Choroid plexus epithelial cell (primary cell): Measurements from ENCODE around the gene BRMS1.

ENCODE experiments used
- DNase-seq: peaks from one replicate; pipeline ENCODE4 v3.0.0-alpha.2; 2010; ENCODE audit warnings: low read depth
- H3K4me3 ChIP-seq: 2 replicates; pipeline ENCODE4 v1.5.1; 2011; ENCODE audit warnings: low read depth, mild to moderate bottlenecking, control low read depth, low read length, moderate library complexity
- CTCF ChIP-seq: conservative IDR thresholded peaks from 2 replicates; pipeline ENCODE4 v1.5.1; 2011; ENCODE audit warnings: low read depth, mild to moderate bottlenecking, control low read depth, inconsistent platforms, low read length, moderate library complexity

BRMS1 gene

DNA sequence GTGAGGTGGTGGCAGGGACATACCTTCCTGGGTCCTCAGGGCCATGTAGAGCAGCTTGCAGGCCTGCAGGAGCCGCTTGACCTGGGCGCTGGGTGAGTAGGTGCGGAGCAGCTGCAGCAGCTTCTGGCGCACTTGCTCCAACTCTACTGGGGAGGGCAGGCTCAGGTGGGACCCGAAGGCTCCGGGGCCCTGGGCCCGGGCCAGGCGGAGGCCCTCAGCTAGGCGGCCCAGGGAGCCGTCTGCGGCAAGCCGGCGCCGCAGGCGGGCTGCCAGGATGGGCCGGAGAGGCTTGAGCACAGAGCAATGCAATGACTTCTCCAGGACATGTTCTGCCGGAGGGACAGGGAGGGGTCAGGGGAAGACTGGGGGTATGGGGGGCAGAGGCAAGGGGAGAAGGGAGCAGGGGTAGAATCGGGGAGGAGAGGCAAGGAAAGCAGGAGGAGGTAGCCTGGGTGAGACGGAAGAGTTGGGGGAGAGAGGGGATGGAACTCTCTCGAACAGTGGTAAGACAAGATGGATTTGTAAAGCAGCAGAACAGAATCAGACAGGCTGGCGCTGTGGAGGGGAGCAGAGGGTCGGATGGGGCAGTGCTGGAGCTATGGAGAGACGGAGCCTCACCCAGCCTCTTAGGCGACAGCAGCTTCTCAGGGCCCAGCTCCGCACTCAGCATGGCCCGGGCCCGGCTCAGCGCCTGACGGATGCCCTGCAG lies 10.9 kb downstream of the BRMS1 start:
- peak overlapping the region; percentile 65 for H3K4me3 ChIP-seq
- no peak for TF ChIP-seq CTCF
- no peak for DNase-seq

DNA sequence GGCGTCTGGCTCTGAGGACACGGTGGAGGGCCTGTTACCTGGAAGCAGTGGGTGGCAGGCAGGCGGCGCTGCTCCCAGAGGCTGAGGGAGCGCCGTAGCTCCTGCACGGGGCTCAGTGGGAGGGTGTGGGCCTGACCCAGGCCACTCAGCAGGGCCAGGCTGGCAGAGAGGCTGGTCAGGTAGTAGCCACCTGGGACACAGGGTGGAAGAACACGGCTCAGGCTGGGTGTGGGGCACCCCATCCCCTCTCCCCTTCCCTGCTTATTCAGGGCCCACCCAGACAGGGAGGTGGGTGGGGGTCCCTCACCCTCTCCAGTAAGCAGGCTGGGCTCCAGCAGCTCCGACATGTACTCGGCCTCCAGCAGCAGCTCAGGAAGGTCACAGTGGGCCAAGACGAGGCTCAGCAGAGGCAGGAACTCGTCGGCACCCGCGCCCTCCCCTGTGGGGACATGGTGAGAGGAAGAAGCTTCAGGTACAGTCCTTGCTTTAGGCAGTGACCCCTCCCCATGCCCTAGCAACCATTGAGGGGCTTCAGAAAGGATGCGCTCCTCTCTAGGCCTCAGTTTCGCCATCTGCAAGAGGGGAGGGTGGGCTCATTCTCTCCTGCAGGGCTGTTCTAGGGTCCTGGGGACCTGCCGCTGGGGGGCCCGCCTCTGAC lies 11.6 kb downstream of the BRMS1 start:
- TF ChIP-seq CTCF, result no peak
- no peak for DNase-seq
- no peak overlapping the region for H3K4me3 ChIP-seq

DNA sequence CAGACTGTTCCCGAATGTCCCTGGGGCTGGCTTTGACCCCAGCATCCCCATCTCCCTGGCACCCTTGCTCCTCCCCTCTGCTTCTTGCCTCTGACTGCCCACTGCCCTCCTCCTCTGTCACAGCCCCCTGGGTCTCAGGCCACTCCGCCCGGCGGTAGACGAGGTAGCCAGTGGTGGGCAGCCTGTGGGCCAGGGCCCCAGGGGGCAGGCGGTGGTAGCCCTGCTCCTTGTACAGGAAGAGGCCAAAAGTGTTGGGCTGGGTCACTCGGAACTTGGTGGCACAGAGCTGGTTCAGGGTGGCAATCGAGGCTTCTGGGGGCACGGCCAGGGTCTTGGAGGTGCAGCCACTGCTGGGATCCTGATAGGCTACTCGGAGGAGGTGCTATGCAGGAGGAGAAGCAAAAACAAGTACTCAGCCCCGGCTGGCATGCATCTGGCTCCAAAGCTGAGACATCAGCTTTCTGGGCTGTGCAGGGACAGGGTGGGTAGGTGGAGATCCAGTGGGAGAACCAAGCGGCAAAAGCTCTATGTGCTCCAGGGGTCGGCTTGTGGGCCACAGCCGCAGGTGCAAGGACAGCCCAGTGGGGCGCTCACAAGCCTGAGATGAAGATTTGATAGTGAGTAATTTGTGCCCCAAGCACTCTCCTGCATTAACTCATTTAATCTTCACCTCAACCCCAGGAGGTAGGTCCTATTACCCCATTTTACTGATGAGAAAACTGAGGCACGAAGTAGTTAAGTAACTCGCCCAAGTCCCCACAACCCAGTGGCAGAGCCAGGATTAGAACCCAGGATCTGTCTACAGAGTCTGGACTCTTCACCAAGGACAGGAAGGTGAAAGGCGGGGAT lies 12.3 kb downstream of the BRMS1 start:
- no peak for DNase-seq
- no peak overlapping the region for H3K4me3 ChIP-seq
- no peak for TF ChIP-seq CTCF

DNA sequence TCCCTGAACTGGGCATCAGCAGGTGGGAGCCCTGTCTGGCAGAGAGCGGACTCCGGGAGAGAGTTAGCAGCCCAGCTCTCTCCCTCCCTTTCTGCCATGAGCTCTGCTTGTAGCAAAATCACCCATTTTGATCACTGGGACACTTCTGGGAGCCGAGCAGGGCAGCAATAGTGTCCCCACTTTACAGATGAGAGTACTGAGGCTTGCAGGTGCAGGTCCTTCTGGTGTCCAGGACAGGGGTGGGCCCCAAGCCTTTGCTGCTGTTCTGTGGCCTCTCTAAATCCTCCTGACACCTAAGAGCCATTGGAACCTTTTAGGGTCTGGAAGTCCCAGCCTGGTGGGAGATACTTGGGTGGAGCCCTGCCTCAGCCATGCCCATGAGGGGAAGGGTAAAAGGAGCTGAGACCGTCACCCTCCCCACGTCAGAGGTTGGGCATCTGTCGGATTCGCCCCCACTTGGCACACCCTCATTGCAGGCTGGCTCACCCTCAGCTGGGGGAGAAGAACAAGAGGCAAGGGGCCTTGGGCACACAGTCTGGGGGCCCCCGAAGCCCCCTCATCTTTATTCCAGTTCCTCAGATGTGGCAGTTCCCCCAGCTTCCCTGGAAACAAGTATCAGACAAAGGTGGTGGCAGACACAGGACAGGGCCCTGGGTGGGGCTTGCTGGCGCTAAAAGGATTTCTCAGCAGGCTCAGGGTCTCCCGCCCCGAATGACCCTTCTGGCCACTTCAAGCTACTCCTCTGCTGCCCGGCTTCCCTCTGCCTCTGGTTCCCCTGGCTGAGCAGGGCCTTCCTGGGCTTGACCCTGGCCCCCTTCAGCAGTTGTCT lies 13.1 kb downstream of the BRMS1 start:
- DNase-seq, result no peak
- no peak for TF ChIP-seq CTCF
- no peak overlapping the region for H3K4me3 ChIP-seq

DNA sequence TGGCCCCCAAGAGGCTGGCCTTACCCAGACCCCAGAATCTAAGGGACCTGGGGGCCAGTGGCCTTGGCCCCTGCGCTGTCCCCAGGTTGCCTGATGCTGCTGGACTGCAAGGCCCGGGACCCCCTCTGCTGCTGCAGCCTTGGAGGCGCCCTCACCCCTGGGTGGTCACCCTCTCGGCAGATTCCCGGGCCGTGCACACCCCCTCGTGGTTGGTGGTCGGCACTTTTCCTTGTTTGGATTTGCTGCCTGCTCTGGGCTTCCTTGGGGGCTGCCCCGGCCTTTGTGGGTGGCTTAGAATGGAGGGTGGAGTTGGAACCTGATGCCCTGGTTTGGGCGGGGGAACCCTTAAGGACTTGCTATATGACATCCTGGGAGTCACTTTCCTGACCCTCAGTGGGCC lies 14.0 kb downstream of the BRMS1 start:
- no peak for DNase-seq
- TF ChIP-seq CTCF, result no peak
- no peak overlapping the region for H3K4me3 ChIP-seq

DNA sequence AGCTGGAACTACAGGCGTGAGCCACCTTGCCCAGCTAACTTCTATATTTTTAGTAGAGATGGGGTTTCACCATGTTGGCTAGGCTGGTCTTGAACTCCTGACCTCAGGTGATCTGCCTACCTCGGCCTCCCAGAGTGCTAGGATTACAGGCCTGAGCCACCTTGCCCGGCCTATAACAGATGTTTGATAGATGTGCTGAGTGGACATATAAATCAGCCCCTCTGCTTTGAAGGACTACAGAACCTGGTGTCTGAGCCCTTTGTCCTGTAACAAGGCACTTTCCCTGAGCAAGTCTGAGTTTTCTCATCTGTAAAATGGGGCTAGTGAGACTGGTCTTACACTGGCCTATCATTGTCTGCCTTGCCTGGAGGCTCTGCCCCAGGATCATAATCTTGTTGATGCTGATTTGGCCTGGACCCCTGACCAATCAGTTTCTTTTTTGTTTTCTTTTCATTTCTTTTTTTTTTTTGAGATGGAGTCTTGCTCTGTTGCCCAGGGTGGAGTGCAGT lies 15.7 kb downstream of the BRMS1 start:
- DNase-seq, result no peak
- TF ChIP-seq CTCF, result no peak
- H3K4me3 ChIP-seq, result no peak overlapping the region
